ENCODE measurements around the gene LRRC9. TPM values are rescaled to one million over a fixed set of nuclear protein-coding genes. Genes with fewer than 3 reads are reported as not detected.

Gene LRRC9
- total RNA-seq = under 0.01 TPM in 1 of 2 replicates, not detected in the other

GRCh38 chr14:59919570-59920377 is at the start of gene LRRC9:
Gene LRRC9, plus strand, starts transcription at chr14:59920144.

GRCh38 chr14:59870277-59871165 is 49.4 kb upstream of the LRRC9 start, which contains the start of gene RTN1:
Gene RTN1, minus strand, starts transcription at chr14:59870776. Its CDS starts 146 bp downstream, at chr14:59870630.

GRCh38 chr14:60091550-60092525 is 171.9 kb downstream of the LRRC9 start, which contains the start of gene PCNX4:
Gene PCNX4, plus strand, starts transcription at chr14:60091923. Its CDS starts 15,716 bp downstream, at chr14:60107639.

Other genes starting within 250 kb of the LRRC9 start
- gene RTN1, start 49.4 kb upstream of the LRRC9 start, total RNA-seq = 0.12 and 0.33 TPM in 2 replicates
- 129 and 165 TPM in 2 replicates for gene PCNX4, start 171.8 kb downstream of the LRRC9 start, total RNA-seq
- gene DHRS7, start 245.3 kb downstream of the LRRC9 start, total RNA-seq = 125 and 163 TPM in 2 replicates

Data from uterine smooth muscle cell (primary cell).